Stimulated activated CD4-positive, alpha-beta T cell treated with anti-CD3 and anti-CD28 coated beads, TNF-alpha, amount 100 ng/mL, for 4 hours (primary cell): ENCODE results near the gene PLEKHM1.

Experiments
- DNase-seq, 3 experiments: peaks; one replicate each; pipeline ENCODE4 v3.0.0-alpha.2; 2020; ENCODE audit warnings: low read depth in 3 of 3

PLEKHM1 gene

GRCh38 chr17:45427181-45427835 is 63.2 kb downstream of the PLEKHM1 start:
- DNase-seq = no peak

- DNase-seq = no peak
Measured at GRCh38 chr17:45426561-45426960, 64.0 kb downstream of the PLEKHM1 start.

GRCh38 chr17:45425984-45426413 is 64.5 kb downstream of the PLEKHM1 start:
- no peak for DNase-seq

- no peak for DNase-seq
Measured at GRCh38 chr17:45425125-45425983, 65.2 kb downstream of the PLEKHM1 start.

GRCh38 chr17:45424769-45425124 is 65.8 kb downstream of the PLEKHM1 start:
- DNase-seq = no peak

- DNase-seq = no peak
Measured at GRCh38 chr17:45423975-45424335, 66.6 kb downstream of the PLEKHM1 start.

GRCh38 chr17:45423304-45423974 is 67.1 kb downstream of the PLEKHM1 start:
- no peak for DNase-seq

GRCh38 chr17:45414990-45415881 is 75.3 kb downstream of the PLEKHM1 start:
- DNase-seq = no peak

- DNase-seq = no peak
Measured at GRCh38 chr17:45413498-45413923, 77.0 kb downstream of the PLEKHM1 start.

GRCh38 chr17:45411348-45412105 is 79.0 kb downstream of the PLEKHM1 start:
- no peak for DNase-seq

- DNase-seq = peak; percentile 29 to 55 (median 42)
Measured at GRCh38 chr17:45410144-45411091, 80.1 kb downstream of the PLEKHM1 start.

GRCh38 chr17:45409659-45410076 is 80.9 kb downstream of the PLEKHM1 start:
- DNase-seq = no peak

GRCh38 chr17:45408611-45409421 is 81.7 kb downstream of the PLEKHM1 start:
- DNase-seq = no peak

GRCh38 chr17:45406107-45406506 is 84.4 kb downstream of the PLEKHM1 start:
- DNase-seq = no peak

GRCh38 chr17:45405250-45406086 is 85.1 kb downstream of the PLEKHM1 start:
- no peak for DNase-seq

GRCh38 chr17:45404870-45405249 is 85.7 kb downstream of the PLEKHM1 start:
- no peak for DNase-seq

- no peak for DNase-seq
Measured at GRCh38 chr17:45403906-45404490, 86.5 kb downstream of the PLEKHM1 start.

GRCh38 chr17:45402916-45403315 is 87.6 kb downstream of the PLEKHM1 start:
- no peak for DNase-seq
